Mesenteric fat pad (tissue), 1 donor: ENCODE results near the gene COA3. TPM values are rescaled to one million over a fixed set of nuclear protein-coding genes. Genes with fewer than 3 reads are reported as not detected.

Experiments
- DNase-seq: peaks from one replicate; pipeline ENCODE4 v3.0.0-alpha.2; 2020; ENCODE audit warnings: low spot score
- microRNA-seq: library from miRNA; unstranded; fragments of <30 nt; microRNA quantifications from one replicate; pipeline ENCODE4 v1.2.0, GENCODE V29; 2020; ENCODE audit warnings: borderline number of aligned reads
- total RNA-seq: library from RNA; stranded (reverse); fragmentation: NEBNext Ultra II Directional; extraction: Animal tissue kit (Norgen Biotek cat#: 25700); gene quantifications from one replicate; pipeline ENCODE4 v1.2.1, GENCODE V29; 2021
- donor health status: DM: yes; HTN: yes; CAD: no.

Gene COA3
- total RNA-seq, 1 donor from 2014 or later: 56.7 TPM

DNA sequence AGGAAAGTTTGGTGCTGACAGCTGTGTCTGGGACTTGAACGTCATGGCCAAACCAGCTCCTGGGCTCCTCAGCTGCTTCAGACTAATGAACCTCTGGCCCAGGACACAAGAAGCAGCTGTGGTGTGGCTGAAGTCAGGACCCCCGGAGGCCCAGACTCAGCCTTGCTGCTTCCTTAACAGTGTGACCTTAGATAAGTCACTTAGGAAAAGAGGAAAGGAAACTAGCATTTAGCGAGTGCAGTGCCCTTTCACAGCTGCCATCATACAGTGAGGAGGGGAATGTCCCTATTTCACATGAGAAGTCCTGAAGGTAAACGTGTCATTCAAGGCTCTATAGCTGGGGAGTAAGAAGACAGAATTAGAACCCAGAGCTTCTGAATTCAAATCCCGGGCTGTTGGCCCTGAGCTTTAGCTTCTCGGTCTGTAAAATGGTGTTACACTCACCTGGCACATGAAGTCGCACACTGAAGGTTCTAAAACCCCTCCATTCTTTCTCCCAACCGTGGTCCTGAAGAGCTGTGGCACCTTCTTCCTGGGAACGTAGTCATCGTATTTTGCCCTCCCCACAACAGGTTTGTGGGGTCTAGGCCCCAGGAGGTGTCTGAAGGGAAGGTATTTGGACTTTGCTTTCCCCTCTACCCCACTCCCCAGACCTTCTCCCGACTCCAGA is 38.4 kb downstream of the COA3 start:
- DNase-seq: no peak

DNA sequence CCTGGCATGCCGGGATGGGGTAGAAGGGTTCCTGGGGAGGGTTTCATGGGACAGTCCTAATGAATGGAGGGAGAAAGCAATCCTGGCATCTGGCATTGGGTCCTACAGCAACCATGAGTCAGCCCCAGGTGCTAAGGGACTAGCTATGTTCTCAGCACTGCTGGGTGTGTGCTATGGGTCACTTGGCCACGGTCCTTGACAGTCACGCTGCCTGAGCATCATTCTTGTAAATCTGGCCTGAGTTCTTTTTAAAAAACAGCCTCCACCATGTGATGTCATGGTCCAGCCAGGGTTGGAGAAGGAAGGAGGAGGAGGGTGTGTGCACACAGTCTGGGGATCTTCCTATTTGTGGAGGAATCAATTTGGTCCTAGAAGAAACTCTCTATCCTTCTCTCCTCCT is 43.7 kb downstream of the COA3 start:
- no peak for DNase-seq

DNA sequence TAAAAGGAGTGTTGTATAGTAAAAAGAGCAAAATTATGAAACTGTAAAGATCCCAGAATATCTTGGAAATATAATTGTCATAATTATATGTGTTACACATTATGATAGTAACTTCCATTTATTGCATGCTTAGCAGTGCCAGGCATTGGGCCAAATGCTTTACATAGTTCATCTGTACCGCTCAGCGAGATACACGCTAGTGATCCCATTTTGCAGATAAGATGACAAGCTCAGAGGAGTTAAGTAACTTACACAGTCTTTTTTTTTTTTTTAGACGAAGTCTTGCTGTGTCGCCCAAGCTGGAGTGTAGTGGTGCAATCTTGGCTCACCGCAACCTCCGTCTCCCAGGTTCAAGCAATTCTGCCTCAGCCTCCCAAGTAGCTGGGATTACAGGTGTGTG is 46.9 kb downstream of the COA3 start:
- no peak for DNase-seq

DNA sequence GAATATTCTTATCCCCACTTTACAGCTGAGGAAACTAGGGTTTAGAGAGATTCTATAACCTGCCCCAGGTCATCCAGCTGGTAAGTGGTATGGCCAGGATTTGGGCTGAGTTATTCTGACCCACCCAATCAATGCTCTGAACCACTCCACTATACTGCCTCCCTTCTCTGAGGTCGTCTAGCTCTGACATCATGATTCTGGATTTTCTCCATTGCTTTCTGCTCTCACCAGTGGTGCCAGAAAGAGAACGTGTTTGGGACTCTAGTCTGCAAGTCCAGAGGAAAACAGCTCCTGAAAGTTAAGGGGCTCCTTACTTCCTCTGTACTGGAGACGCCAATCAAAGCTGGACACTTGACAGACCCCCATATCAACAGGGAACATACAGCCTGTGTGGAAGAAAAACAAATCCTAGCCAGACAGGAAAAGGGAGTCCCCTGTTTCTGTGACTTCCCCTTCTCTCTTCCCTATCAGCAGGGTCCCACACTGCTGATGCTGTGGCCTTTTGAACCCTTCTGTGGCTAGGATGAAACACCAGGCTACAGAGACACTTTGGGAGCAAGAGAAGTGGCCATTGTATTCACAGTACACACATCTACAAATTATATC is 47.7 kb downstream of the COA3 start:
- no peak for DNase-seq

DNA sequence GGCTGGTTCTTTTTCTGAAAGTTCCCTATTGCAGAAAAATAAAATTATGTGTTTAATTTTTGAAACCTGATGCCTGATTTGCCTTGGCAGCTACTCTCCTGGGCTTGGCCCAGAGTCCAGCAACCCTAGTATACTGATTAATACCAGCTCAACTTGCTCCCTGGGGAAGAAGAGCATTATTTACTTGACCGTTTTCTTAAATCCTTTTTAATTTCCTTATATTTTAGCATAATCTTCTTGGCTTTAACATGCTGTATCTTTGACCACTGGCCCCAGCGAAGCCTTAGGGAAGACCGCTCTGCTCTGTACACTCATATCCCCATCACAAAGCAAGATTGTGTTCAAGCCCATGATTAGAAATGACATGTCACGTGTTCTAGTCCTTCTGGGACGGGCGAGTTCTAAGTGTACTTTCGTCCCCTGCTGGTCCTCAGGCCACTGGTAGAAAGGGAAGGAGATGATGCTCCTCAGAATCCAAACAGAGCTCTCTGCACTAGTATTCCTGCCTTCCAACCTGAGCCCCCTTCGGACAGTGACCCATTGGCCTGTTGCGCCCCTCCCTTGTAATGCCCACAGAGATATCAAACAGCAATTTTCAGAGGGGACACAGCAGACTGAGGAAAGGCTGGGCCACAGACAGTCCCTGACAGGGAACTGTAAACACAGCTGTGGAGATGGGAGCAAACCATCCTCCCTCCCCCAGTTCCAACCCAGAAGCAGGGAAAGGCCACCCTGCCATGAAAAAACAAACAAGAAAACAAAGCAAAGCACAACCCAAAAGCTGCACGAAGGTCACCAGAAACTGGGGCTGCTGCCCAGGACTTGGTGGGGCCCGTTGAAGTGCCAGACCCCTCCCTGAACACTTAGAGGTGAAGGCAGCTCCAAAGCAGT is 49.4 kb downstream of the COA3 start:
- no peak for DNase-seq

DNA sequence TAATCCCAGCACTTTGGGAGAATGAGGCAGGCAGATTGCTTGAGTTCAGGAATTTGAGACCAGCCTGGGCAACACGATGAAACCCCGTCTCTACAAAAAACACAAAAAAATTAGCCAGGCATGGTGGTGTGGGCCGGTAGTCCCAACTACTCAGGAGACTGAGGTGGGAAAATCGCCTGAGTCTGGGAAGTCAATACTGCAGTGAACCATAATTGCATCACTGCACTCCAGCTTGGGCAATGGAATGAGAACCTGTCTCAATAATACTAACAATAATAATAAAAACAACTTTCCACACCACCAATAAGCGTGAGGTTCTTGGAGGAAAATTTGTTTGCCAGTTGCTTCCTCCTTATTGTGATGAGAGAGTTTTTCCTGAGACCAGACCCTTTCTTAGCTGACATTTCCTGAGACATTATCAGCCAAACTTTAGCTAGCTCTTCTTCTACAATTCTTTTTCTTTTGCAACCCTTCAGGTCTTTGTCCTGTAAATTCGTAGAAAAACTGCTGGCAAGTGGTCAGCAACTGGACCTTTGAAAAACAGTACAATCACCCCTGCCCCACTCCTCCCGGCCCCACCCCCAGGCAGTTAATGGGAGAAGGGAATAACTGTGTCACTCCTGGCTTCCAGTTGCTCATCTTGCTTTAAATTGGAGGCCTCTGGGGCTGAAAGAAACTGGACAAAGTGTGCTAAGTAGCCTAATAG is 50.1 kb downstream of the COA3 start:
- DNase-seq: no peak

Small RNA genes lying within 50 kb of the gene (microRNA-seq; reads per million reads assigned to microRNA genes)
- not detected for gene MIR6781

Other genes starting within 250 kb of the COA3 start
- gene HSD17B1, start 245.8 kb downstream of the COA3 start, total RNA-seq: 3.2 TPM
- gene COASY, start 236.6 kb downstream of the COA3 start, total RNA-seq: 57.3 TPM
- gene MLX, start 231.6 kb downstream of the COA3 start, total RNA-seq: 50.6 TPM
- gene PSMC3IP, start 221.0 kb downstream of the COA3 start, total RNA-seq: 2.2 TPM
- gene RETREG3, start 189.3 kb downstream of the COA3 start, total RNA-seq: 63.9 TPM
- 45.2 TPM for gene TUBG1, start 189.0 kb downstream of the COA3 start, total RNA-seq
- gene TUBG2, start 139.4 kb downstream of the COA3 start, total RNA-seq: 17.6 TPM
- 16.8 TPM for gene PLEKHH3, start 121.7 kb downstream of the COA3 start, total RNA-seq
- 1.2 TPM for gene CCR10, start 116.9 kb downstream of the COA3 start, total RNA-seq
- 3.7 TPM for gene CNTNAP1, start 116.2 kb downstream of the COA3 start, total RNA-seq
- 50.5 TPM for gene EZH1, start 53.7 kb downstream of the COA3 start, total RNA-seq
- gene RAMP2, start 37.5 kb downstream of the COA3 start, total RNA-seq: 58.2 TPM
- gene VPS25, start 25.3 kb downstream of the COA3 start, total RNA-seq: 41.1 TPM
- not detected for gene WNK4, start 18.1 kb downstream of the COA3 start, total RNA-seq
- not detected for gene CNTD1, start 157 bp upstream of the COA3 start, total RNA-seq
- gene BECN1, start 25.6 kb upstream of the COA3 start, total RNA-seq: 82.0 TPM
- 144 TPM for gene PSME3, start 34.7 kb upstream of the COA3 start, total RNA-seq
- 10.5 TPM for gene AOC2, start 45.9 kb upstream of the COA3 start, total RNA-seq
- gene AOC3, start 52.5 kb upstream of the COA3 start, total RNA-seq: 528 TPM
- gene G6PC1, start 102.1 kb upstream of the COA3 start, total RNA-seq: not detected
- gene AARSD1, start 165.8 kb upstream of the COA3 start, total RNA-seq: 39.2 TPM
- gene PTGES3L, start 181.4 kb upstream of the COA3 start, total RNA-seq: not detected
- gene RUNDC1, start 181.9 kb upstream of the COA3 start, total RNA-seq: 10.6 TPM
- 838 TPM for gene RPL27, start 199.7 kb upstream of the COA3 start, total RNA-seq
- gene IFI35, start 208.1 kb upstream of the COA3 start, total RNA-seq: 33.5 TPM
- 315 TPM for gene VAT1, start 223.7 kb upstream of the COA3 start, total RNA-seq
- 0.45 TPM for gene RND2, start 226.5 kb upstream of the COA3 start, total RNA-seq